ENCODE results near the gene FAM151A.
A peak's percentile ranks its signal among the peaks of the same experiment; 100 is the strongest.

FAM151A gene

GRCh38 chr1:54623216-54624007 is at the start of gene FAM151A:
TSS of gene FAM151A (minus strand) at chr1:54623525. CDS start at chr1:54623395, 130 bp downstream.
- no peak for DNase-seq

GRCh38 chr1:54671985-54672608 is 48.8 kb upstream of the FAM151A start:
- DNase-seq, result peak; percentile 32 to 51

- no peak for DNase-seq
Observed at GRCh38 chr1:54668567-54668966, 45.2 kb upstream of the FAM151A start.

- DNase-seq, result no peak
Observed at GRCh38 chr1:54667797-54668196, 44.5 kb upstream of the FAM151A start.

- DNase-seq, result no peak
Observed at GRCh38 chr1:54666333-54666732, 43.0 kb upstream of the FAM151A start.

GRCh38 chr1:54665852-54666251 is 42.5 kb upstream of the FAM151A start:
- DNase-seq, result no peak

- no peak for DNase-seq
Observed at GRCh38 chr1:54664364-54664763, 41.0 kb upstream of the FAM151A start.

- DNase-seq, result no peak
Observed at GRCh38 chr1:54663725-54664124, 40.4 kb upstream of the FAM151A start.

- DNase-seq, result no peak
Observed at GRCh38 chr1:54658164-54658913, 35.0 kb upstream of the FAM151A start.

GRCh38 chr1:54653036-54653435 is 29.7 kb upstream of the FAM151A start:
- no peak for DNase-seq

GRCh38 chr1:54652168-54652567 is 28.8 kb upstream of the FAM151A start:
- peak; percentile 93 for DNase-seq

- peak in 1 of 2 experiments; percentile 6 for DNase-seq
Observed at GRCh38 chr1:54651608-54652007, 28.3 kb upstream of the FAM151A start.

GRCh38 chr1:54650417-54650816 is 27.1 kb upstream of the FAM151A start:
- no peak for DNase-seq

GRCh38 chr1:54649921-54650320 is 26.6 kb upstream of the FAM151A start:
- DNase-seq, result no peak

GRCh38 chr1:54649130-54649898 is 26.0 kb upstream of the FAM151A start:
- DNase-seq, result no peak

GRCh38 chr1:54645806-54646676 is 22.7 kb upstream of the FAM151A start:
- no peak for DNase-seq

GRCh38 chr1:54643736-54644135 is 20.4 kb upstream of the FAM151A start:
- DNase-seq, result no peak

GRCh38 chr1:54640863-54641836 is 17.8 kb upstream of the FAM151A start, which contains the start of gene MROH7:
TSS of gene MROH7 (plus strand) at chr1:54641786. CDS start at chr1:54652927, 11,141 bp downstream.
- DNase-seq, result no peak

- no peak for DNase-seq
Observed at GRCh38 chr1:54640361-54640760, 17.0 kb upstream of the FAM151A start.
